ENCODE data around the gene ABCB8. TPM values are rescaled to one million over a fixed set of nuclear protein-coding genes. Genes with fewer than 3 reads are reported as not detected.

The ABCB8 gene
- total RNA-seq, 1 donor from 2014 or later, result 7.9 TPM

DNA sequence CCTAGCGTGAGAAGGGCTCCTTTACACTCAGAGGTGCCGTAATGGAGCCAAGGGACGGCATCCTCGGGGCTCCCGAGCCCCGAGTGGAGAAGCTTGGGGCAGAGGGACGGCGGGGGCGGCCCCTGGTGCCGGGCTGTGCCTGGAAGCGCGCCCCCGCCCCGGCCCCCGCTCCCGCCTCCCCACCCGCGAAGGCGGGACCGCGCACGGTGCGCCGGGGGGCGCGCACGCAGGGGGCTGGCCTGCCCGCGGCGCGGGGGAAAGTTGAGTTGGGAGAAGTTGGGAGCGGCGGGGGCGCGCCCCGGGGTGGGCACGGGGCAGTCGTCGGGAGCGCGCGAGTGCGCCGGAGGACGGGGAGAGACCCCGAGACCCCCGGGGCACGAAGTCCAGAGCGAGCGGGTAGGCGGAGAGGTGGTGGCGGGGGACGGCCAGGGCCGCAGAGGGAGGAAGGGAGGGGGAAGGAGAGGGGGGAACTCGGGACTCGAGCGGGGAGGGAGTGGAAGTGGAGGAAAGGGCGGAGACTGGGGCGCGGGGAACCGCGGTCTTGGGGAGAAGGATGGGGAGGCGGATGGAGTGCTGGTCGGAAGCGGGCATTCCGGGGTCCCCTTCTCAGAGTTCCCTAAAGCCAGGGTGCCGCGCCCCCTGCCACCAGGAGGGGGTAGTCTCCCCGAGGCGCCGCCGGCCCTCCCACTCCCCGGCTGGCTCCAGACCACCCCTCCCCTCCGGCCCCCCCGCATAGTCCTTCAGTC lies 31.3 kb downstream of the ABCB8 start, which contains the start of gene SLC4A2:
SLC4A2 (plus strand) TSS at position 223 of the 746 bp plus-strand sequence. CDS start 2,399 bp downstream, outside the sequence.
- TF ChIP-seq CTCF (IDR thresholded peaks at IDR 0.05) (peak; percentile 65), EZH2 (IDR thresholded peaks at IDR 0.05) (peak; percentile 3), EZH2phosphoT487 (IDR thresholded peaks at IDR 0.05) (no peak)
- Mint-ChIP-seq H3K4me3 (peak within 1 kb of the TSS; percentile 94), H3K27me3 (ENCODE audit: insufficient read depth, low read depth) (peaks cover 16% of the 10 kb centered on the region), H3K4me1 (peaks cover 46% of the 10 kb centered on the region), H3K9me3 (no peaks in the 10 kb centered on the region), H3K27ac (peak within 1 kb of the TSS; percentile 94), H3K36me3 (no peaks in the 10 kb centered on the region)
- peaks cover 39% of the 10 kb centered on the region for H3K27me3 ChIP-seq
- H3K4me3 ChIP-seq, result peak within 1 kb of the TSS; percentile 77
- H3K9ac ChIP-seq, result peak within 1 kb of the TSS; percentile 39
- peak; percentile 76 for DNase-seq (ENCODE audit: low spot score)
- H3K4me1 ChIP-seq, result peaks cover 45% of the 10 kb centered on the region
- H3K36me3 ChIP-seq, result no peaks in the 10 kb centered on the region
- H3K9me3 ChIP-seq (ENCODE audit: low read depth), result no peaks in the 10 kb centered on the region
- peak within 1 kb of the TSS; percentile 54 for H2AFZ ChIP-seq (replicated peaks)
- peaks cover 42% of the 10 kb centered on the region for H3F3A ChIP-seq (ENCODE audit: low read depth)
- H3K27ac ChIP-seq, result no peak within 1 kb of the TSS
- peaks cover 50% of the 10 kb centered on the region for H4K20me1 ChIP-seq (ENCODE audit: low read depth)
- peak within 1 kb of the TSS; percentile 99 for H3K4me2 ChIP-seq
- peaks cover 7% of the 10 kb centered on the region for H3K79me2 ChIP-seq (ENCODE audit: low read depth)

DNA sequence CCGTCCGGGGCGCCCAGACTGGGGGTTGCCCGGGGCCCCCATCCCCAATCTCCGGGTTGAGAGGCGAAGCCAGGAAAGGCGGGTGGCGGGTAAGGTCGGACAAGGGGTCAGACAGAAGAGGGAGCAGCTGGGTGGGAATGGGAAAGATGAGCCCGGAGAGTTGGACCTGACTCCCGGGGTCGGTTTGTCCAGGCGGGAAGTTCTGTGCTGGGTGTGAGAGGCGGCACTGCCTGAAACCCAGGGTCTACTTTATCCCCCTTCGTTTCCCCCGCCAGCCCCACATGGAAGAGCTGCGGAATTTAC lies 31.8 kb downstream of the ABCB8 start:
- Histone ChIP-seq H3K4me1 (peaks cover 45% of the 10 kb centered on the region), H3K4me3 (peak overlapping the region; percentile 77), H3F3A (ENCODE audit: low read depth) (peaks cover 42% of the 10 kb centered on the region), H3K9me3 (ENCODE audit: low read depth) (no peaks in the 10 kb centered on the region), H3K9ac (peak overlapping the region; percentile 39), H2AFZ (replicated peaks) (no peak overlapping the region), H4K20me1 (ENCODE audit: low read depth) (peaks cover 53% of the 10 kb centered on the region), H3K79me2 (ENCODE audit: low read depth) (peaks cover 7% of the 10 kb centered on the region), H3K4me2 (peak overlapping the region; percentile 99), H3K27ac (no peak overlapping the region), H3K27me3 (peaks cover 39% of the 10 kb centered on the region), H3K36me3 (no peaks in the 10 kb centered on the region)
- no peak for DNase-seq (ENCODE audit: low spot score)
- Mint-ChIP-seq H3K27ac (no peak overlapping the region), H3K27me3 (ENCODE audit: insufficient read depth, low read depth) (peaks cover 16% of the 10 kb centered on the region), H3K9me3 (no peaks in the 10 kb centered on the region), H3K36me3 (no peaks in the 10 kb centered on the region), H3K4me3 (peak overlapping the region; percentile 90), H3K4me1 (peaks cover 46% of the 10 kb centered on the region)
- TF ChIP-seq EZH2phosphoT487 (IDR thresholded peaks at IDR 0.05) (no peak), EZH2 (IDR thresholded peaks at IDR 0.05) (no peak), CTCF (IDR thresholded peaks at IDR 0.05) (no peak)

DNA sequence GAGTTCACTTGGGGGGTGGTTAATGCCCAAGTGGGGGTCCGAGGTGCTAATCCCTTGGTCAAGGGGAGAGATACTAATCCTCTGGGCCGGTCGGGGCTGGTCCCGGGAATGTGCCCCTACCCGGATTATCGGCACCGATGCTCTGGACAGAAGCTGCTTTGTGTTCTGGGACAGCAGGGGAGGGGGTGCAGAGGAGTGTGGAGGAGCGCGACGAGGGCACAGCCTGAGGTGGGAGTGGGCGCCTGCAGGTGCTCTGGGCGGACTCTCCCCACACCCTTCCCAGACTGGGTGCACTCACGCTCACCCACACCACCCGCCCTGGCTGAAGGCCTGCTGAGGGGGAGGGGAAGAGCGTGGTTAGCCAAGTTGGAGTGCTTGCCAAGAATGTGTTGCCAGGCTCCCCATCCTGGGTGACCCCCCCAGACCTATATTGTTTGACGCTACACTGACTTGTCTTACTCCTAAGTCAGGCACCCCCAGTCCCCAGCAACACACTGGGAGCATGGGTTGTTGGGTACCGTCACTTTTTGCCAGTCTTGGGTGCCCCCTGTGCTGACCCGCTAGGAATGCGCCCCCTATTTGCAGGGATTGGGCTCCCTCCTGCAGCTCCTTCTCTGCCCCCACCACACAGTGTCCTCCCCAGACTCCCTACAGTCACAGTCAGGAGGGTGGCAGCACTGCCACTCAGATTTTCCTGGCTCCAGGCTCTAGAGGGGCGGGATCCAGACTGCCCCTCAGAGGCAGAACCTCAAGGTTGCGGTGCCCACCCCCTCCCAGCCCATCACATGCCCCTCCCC lies 32.4 kb downstream of the ABCB8 start:
- Histone ChIP-seq H2AFZ (replicated peaks) (no peak overlapping the region), H3K9ac (no peak overlapping the region), H3K27ac (no peak overlapping the region), H3F3A (ENCODE audit: low read depth) (peaks cover 42% of the 10 kb centered on the region), H3K9me3 (ENCODE audit: low read depth) (no peaks in the 10 kb centered on the region), H3K4me3 (peak overlapping the region; percentile 77), H3K36me3 (no peaks in the 10 kb centered on the region), H3K4me1 (peaks cover 45% of the 10 kb centered on the region), H3K4me2 (peak overlapping the region; percentile 99), H4K20me1 (ENCODE audit: low read depth) (peaks cover 58% of the 10 kb centered on the region), H3K27me3 (peaks cover 38% of the 10 kb centered on the region), H3K79me2 (ENCODE audit: low read depth) (peaks cover 7% of the 10 kb centered on the region)
- Mint-ChIP-seq H3K36me3 (no peaks in the 10 kb centered on the region), H3K4me3 (peak overlapping the region; percentile 90), H3K9me3 (no peaks in the 10 kb centered on the region), H3K27ac (no peak overlapping the region), H3K27me3 (ENCODE audit: insufficient read depth, low read depth) (peaks cover 13% of the 10 kb centered on the region), H3K4me1 (peaks cover 46% of the 10 kb centered on the region)
- DNase-seq (ENCODE audit: low spot score), result peak; percentile 88
- TF ChIP-seq CTCF (IDR thresholded peaks at IDR 0.05), result peak; percentile 10
- no peak for TF ChIP-seq EZH2 (IDR thresholded peaks at IDR 0.05)

All from neural progenitor cell (in vitro differentiated cells).